SU-DHL-6 (cell line): ENCODE data around the gene PTPRN2.

Experiments
- CTCF ChIP-seq: fragments of 200-600 bp; sonication (generic); IDR thresholded peaks from one replicate; pipeline ENCODE4 v1.5.1; 2017; ENCODE audit warnings: antibody characterized with exemption, mild to moderate bottlenecking, low read length, moderate library complexity; ENCODE audit not compliant: insufficient read depth, poor library complexity, severe bottlenecking
- EZH2phosphoT487 ChIP-seq: fragments of 200-600 bp; sonication (generic), shearing (Covaris generic); conservative IDR thresholded peaks from 2 replicates; pipeline ENCODE4 v1.6.1; 2018; ENCODE audit warnings: mild to moderate bottlenecking, antibody characterized with exemption, low read length, moderate library complexity, mixed read lengths

GRCh38 chr7:158263964-158264748 is 323.5 kb downstream of the PTPRN2 start:
- no peak for TF ChIP-seq CTCF
- TF ChIP-seq EZH2phosphoT487, result no peak
